H1 (cell line): ENCODE data around the gene ELAPOR2. TPM values are rescaled to one million over a fixed set of nuclear protein-coding genes. Genes with fewer than 3 reads are reported as not detected.

Experiments used
- BRCA1 ChIP-seq: IDR thresholded peaks from 2 replicates; pipeline ENCODE4 v1.6.1; 2012; ENCODE audit warnings: low read depth, low read length, improper control_type of control experiment
- CHD1 ChIP-seq: IDR thresholded peaks from 2 replicates; pipeline ENCODE4 v1.6.1; 2012; ENCODE audit warnings: low read depth, low read length, improper control_type of control experiment
- CREB1 ChIP-seq: IDR thresholded peaks from 2 replicates; pipeline ENCODE4 v1.6.1; 2012; ENCODE audit warnings: inconsistent platforms
- GABPA ChIP-seq: IDR thresholded peaks from 2 replicates; pipeline ENCODE4 v1.6.1; 2011; ENCODE audit warnings: mild to moderate bottlenecking, low read length, moderate library complexity, borderline replicate concordance; ENCODE audit not compliant: insufficient read depth
- HDAC2 ChIP-seq, 2 experiments: fragments of 300-600 bp in 1 of 2; sonication (generic) in 1 of 2; IDR thresholded peaks; 2 replicates each; pipeline ENCODE4 v1.6.1; 2011 to 2012; ENCODE audit warnings: low read depth in 2 of 2, low read length in 2 of 2, mild to moderate bottlenecking in 2 of 2, moderate library complexity in 2 of 2, borderline replicate concordance in 1 of 2, inconsistent platforms in 1 of 2
- JUND ChIP-seq: IDR thresholded peaks from 2 replicates; pipeline ENCODE4 v1.6.1; 2011; ENCODE audit warnings: mild to moderate bottlenecking, improper control_type of control experiment, low read length
- PHF8 ChIP-seq: fragments of 200-600 bp; sonication (generic); conservative IDR thresholded peaks from 2 replicates; pipeline ENCODE4 v1.7.1; 2012; ENCODE audit warnings: low read depth, mild to moderate bottlenecking, inconsistent platforms, low read length, moderate library complexity
- SRF ChIP-seq: IDR thresholded peaks from 2 replicates; pipeline ENCODE4 v1.6.1; 2011; ENCODE audit warnings: mild to moderate bottlenecking, low read depth, low read length, moderate library complexity
- SUZ12 ChIP-seq: fragments of 200-600 bp; sonication (generic); IDR thresholded peaks from 2 replicates; pipeline ENCODE4 v1.6.1; 2012; ENCODE audit warnings: mild to moderate bottlenecking, inconsistent platforms, low read length, moderate library complexity, mixed read lengths
- TBP ChIP-seq: IDR thresholded peaks from 2 replicates; pipeline ENCODE4 v1.6.1; 2011; ENCODE audit warnings: low read depth, low read length, improper control_type of control experiment
- ZNF274 ChIP-seq: IDR thresholded peaks from 2 replicates; pipeline ENCODE4 v1.7.0; 2012; ENCODE audit warnings: low read length, borderline replicate concordance; ENCODE audit errors: extremely low read depth
- polyA plus RNA-seq, 7 experiments: library from polyadenylated mRNA; depleted of rRNA in 3 of 7; stranded (reverse) in 5 of 7; unstranded in 2 of 7; fragments of >200 nt in 5 of 7; fragments of 200-250 nt in 2 of 7; gene quantifications; 1 replicate in 5 of 7; 2 replicates in 1 of 7; 4 replicates in 1 of 7; pipeline versions ENCODE4 v1.2.1 to v1.2.3, GENCODE V29; 2011 to 2013; ENCODE audit warnings: missing spikeins in 2 of 7, mixed read lengths in 2 of 7
- total RNA-seq: library from RNA; stranded (reverse); fragmentation: NEBNext Ultra II Directional; extraction: Animal tissue kit (Norgen Biotek cat#: 25700); gene quantifications from 2 replicates; pipeline ENCODE4 v1.2.1, GENCODE V29; 2021
- TF ChIP-seq, protein P1 (sequence below): IDR thresholded peaks from 2 replicates; pipeline ENCODE4 v1.6.1; 2012; ENCODE audit warnings: inconsistent platforms

Gene ELAPOR2
- total and polyA plus RNA-seq, 2 of the 8 experiments (the other 6 are each of a cell fraction or from before 2014, with no cell fraction given), result 12.9 to 32.9 TPM

DNA sequence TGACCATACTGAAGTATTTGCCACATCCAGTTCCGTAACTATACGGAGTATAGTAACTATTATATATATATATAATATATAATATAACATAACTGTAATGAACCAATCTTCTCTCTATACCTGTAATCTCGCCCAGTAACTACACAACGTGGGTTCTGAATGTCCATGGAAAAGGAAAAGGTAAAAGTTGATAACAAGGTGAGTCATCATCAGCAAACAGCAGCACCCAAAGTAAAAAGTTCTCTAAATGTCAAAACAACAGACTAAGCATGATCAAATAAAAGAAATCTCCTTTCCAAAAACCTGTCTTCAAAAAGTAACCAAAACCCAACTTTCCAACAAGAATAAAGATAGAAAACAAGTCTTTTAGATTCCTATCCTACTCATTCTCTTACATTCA lies 42.8 kb downstream of the ELAPOR2 start (continued):
- TF ChIP-seq PHF8 (no peak), JUND (no peak), CHD1 (no peak), HDAC2 (IDR thresholded peaks at IDR 0.05; ENCODE audit: borderline replicate concordance in 1 of 2, low read depth in 2 of 2, low read length in 2 of 2) (no peak), CREB1 (no peak), TBP (no peak), ZNF274 (no peak), SUZ12 (no peak), BRCA1 (no peak), SRF (no peak), GABPA (no peak)
- TF ChIP-seq, protein P1, sequence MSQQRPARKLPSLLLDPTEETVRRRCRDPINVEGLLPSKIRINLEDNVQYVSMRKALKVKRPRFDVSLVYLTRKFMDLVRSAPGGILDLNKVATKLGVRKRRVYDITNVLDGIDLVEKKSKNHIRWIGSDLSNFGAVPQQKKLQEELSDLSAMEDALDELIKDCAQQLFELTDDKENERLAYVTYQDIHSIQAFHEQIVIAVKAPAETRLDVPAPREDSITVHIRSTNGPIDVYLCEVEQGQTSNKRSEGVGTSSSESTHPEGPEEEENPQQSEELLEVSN, result no peak
